Keratinocyte (primary cell): ENCODE results near the gene COL8A2.

ENCODE experiments used
- CTCF ChIP-seq, 3 experiments: IDR thresholded peaks in 1 of 3; conservative IDR thresholded peaks in 1 of 3; optimal IDR thresholded peaks in 1 of 3; 2 replicates in 2 of 3; 3 replicates in 1 of 3; pipeline versions ENCODE3 to v1.5.1; 2011; ENCODE audit warnings: low read length in 3 of 3, mild to moderate bottlenecking in 3 of 3, moderate library complexity in 2 of 3, control low read depth in 1 of 3, inconsistent platforms in 1 of 3; ENCODE audit not compliant: insufficient read depth in 2 of 3; ENCODE audit errors: extremely low read depth in 1 of 3
- EZH2 ChIP-seq: IDR thresholded peaks from one replicate; pipeline ENCODE4 v1.6.1; 2012; ENCODE audit warnings: inconsistent platforms, mild to moderate bottlenecking, low read length, moderate library complexity

DNA sequence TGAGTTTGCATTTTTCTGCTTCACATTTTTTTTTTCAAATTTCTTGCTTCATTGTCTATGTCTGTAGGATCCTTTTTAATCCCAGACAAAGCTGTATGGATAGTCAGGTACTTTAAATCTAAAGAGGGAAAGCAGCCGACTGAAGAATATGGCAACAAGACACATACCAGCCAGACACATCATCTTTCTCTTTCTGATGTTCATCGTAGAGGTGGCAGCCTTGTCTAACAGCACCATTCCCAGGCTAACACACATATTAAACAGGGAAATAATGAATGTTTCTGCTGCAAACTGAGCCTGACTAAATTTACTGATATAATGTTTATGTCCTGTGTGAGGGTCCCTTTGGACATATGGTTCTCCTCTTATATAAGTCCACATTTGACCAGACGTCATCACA is 44.8 kb downstream of the COL8A2 start:
- TF ChIP-seq CTCF (optimal IDR thresholded peaks at IDR 0.05 in 1 of 3, IDR thresholded peaks at IDR 0.05 in 1 of 3, conservative IDR thresholded peaks at IDR 0.05 in 1 of 3; ENCODE audit: extremely low read depth in 1 of 3, insufficient read depth in 2 of 3, low read length in 3 of 3): no peak
- TF ChIP-seq EZH2: no peak
